ENCODE measurements around the gene CACNA1C. TPM values are rescaled to one million over a fixed set of nuclear protein-coding genes. Genes with fewer than 3 reads are reported as not detected.

Gene CACNA1C
- total and polyA plus RNA-seq, 10 of the 15 experiments (the other 5 are each of a cell fraction or from before 2014, with no cell fraction given) = under 0.01 to 0.15 (median 0.09) TPM; not detected in 5

GRCh38 chr12:2290516-2291065 is 237.8 kb downstream of the CACNA1C start:
- Histone ChIP-seq H3K27me3 (replicated peaks in 1 of 2; ENCODE audit: control insufficient read depth in 2 of 2, insufficient read depth in 2 of 2, low read length in 1 of 2) (no peaks in the 10 kb centered on the region), H3K9me3 (replicated peaks; ENCODE audit: control insufficient read depth, insufficient read depth, low read length) (no peaks in the 10 kb centered on the region), H3K36me3 (ENCODE audit: control insufficient read depth in 2 of 2, insufficient read depth in 2 of 2, low read length in 1 of 2) (no peaks in the 10 kb centered on the region), H2AFZ (ENCODE audit: control insufficient read depth, low read depth, low read length) (no peak overlapping the region), H4K20me1 (ENCODE audit: control insufficient read depth, insufficient read depth) (no peaks in the 10 kb centered on the region), H3K4me2 (ENCODE audit: control insufficient read depth, insufficient read depth) (no peak overlapping the region), H3K4me3 (no peak overlapping the region), H3K79me2 (ENCODE audit: control insufficient read depth, insufficient read depth, low read length) (no peaks in the 10 kb centered on the region), H3K9ac (ENCODE audit: control insufficient read depth, insufficient read depth, low read length) (no peak overlapping the region), H3K27ac (ENCODE audit: control insufficient read depth, insufficient read depth) (no peak overlapping the region), H3K4me1 (ENCODE audit: control insufficient read depth, insufficient read depth, low read length) (peaks cover 8% of the 10 kb centered on the region)
- DNase-seq (ENCODE audit: low read depth, low spot score) (no peak), ATAC-seq (no peak), FAIRE-seq (no peak)
- RAD21 ChIA-PET (ENCODE audit: unreplicated experiment) = interaction anchor here (1.4 kb wide), 1 partner anchor 136 kb away, joined by 3 read pairs; no protein-coding TSS in a partner anchor
- BruUV-seq (replicated peaks) = no TSS peak
- CTCF ChIA-PET = interaction anchor here (0.5 to 2.1 kb wide), 7 partner anchors 9 to 232 kb away, joined by 3 to 14 read pairs (median 5); no protein-coding TSS in a partner anchor
- SMC1A ChIA-PET (ENCODE audit: uncharacterized antibody, unreplicated experiment) = interaction anchor here (0.6 to 1.7 kb wide), 2 partner anchors 37 to 240 kb away, joined by 3 to 4 read pairs; no protein-coding TSS in a partner anchor
- in situ Hi-C loops (cut with MboI) (no loop called here), intact Hi-C loops (cut with micrococcal nuclease; ENCODE audit: unreplicated experiment) (loop anchor here (10.0 kb wide), 1 partner anchor 294 kb away; no protein-coding TSS in a partner anchor)
- WGBS (ENCODE audit: insufficient coverage, insufficient replicate concordance, low lambda C conversion rate, missing lambda C conversion rate) = 41% methylated on average over 6 of the region's 6 CpGs
- POLR2A ChIA-PET = no interaction called here
- no peak for TF ChIP-seq HDAC6 (IDR thresholded peaks at IDR 0.05; ENCODE audit: unreplicated experiment)
- TF ChIP-seq MXI1 (IDR thresholded peaks at IDR 0.05; ENCODE audit: low read depth, low read length) = no peak
- TF ChIP-seq RCOR1 (conservative IDR thresholded peaks at IDR 0.05; ENCODE audit: low read depth, low read length) = no peak
- no peak for TF ChIP-seq ZZZ3 (IDR thresholded peaks at IDR 0.05; ENCODE audit: control insufficient read depth, insufficient read length, low read depth)
- no peak for TF ChIP-seq NR2F1 (conservative IDR thresholded peaks at IDR 0.05)
- no peak for TF ChIP-seq ZBTB4 (CRISPR knock-in tag; IDR thresholded peaks at IDR 0.05)
- no peak for TF ChIP-seq CHD1 (IDR thresholded peaks at IDR 0.05; ENCODE audit: low read depth, low read length)
- TF ChIP-seq CHD4 (IDR thresholded peaks at IDR 0.05) = no peak
- no peak for TF ChIP-seq KLF5 (IDR thresholded peaks at IDR 0.05; ENCODE audit: partially characterized antibody)
- no peak for TF ChIP-seq ZNF384 (IDR thresholded peaks at IDR 0.05; ENCODE audit: borderline replicate concordance, low read depth, low read length)
- no peak for TF ChIP-seq RB1 (IDR thresholded peaks at IDR 0.05; ENCODE audit: borderline replicate concordance)
- no peak for TF ChIP-seq CEBPZ (IDR thresholded peaks at IDR 0.05; ENCODE audit: low read depth, low read length)
- TF ChIP-seq BACH1 (IDR thresholded peaks at IDR 0.05; ENCODE audit: borderline replicate concordance) = no peak

Measured in GM12878 (cell line).